Measurements from ENCODE around the gene SAPCD1.

DNA sequence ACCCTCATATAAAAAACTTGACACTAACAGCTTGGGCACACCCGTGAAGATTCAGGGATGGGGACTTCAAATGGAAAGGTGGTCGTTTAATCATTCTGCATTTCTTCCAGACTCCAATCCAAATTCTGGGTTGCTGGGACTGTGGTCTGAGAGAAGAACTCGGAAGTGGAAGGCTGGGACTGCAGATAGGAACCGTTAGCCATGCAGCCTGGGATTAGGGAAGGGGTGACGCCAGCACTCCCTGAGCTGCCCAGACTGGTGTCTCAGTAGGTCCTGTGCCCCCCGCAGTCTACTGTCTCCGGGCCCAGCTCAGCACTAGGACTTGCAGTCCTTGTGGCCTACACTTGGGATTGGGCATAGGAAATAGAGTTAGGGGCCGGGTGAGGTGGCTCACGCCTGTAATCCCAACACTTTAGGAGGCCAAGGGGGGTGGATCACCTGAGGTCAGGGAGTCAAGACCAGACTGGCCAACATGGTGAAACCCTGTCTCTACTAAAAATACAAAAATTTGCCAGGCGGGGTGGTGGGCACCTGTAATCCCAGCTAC is 25.6 kb upstream of the SAPCD1 start:
- TF ChIP-seq, protein P1, sequence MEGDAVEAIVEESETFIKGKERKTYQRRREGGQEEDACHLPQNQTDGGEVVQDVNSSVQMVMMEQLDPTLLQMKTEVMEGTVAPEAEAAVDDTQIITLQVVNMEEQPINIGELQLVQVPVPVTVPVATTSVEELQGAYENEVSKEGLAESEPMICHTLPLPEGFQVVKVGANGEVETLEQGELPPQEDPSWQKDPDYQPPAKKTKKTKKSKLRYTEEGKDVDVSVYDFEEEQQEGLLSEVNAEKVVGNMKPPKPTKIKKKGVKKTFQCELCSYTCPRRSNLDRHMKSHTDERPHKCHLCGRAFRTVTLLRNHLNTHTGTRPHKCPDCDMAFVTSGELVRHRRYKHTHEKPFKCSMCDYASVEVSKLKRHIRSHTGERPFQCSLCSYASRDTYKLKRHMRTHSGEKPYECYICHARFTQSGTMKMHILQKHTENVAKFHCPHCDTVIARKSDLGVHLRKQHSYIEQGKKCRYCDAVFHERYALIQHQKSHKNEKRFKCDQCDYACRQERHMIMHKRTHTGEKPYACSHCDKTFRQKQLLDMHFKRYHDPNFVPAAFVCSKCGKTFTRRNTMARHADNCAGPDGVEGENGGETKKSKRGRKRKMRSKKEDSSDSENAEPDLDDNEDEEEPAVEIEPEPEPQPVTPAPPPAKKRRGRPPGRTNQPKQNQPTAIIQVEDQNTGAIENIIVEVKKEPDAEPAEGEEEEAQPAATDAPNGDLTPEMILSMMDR (IDR thresholded peaks at IDR 0.05), result no peak
- TF ChIP-seq POLR2A (IDR thresholded peaks at IDR 0.05), result no peak
- TF ChIP-seq POLR2AphosphoS5 (IDR thresholded peaks at IDR 0.05), result no peak
